GM18508 (cell line): Measurements from ENCODE around the gene CERS6.

Experiments used
- ATAC-seq: cut with Tn5 transposase; IDR thresholded peaks from one replicate; pipeline ENCODE4 v1.9.1; 2021; ENCODE audit warnings: moderate number of reproducible peaks; ENCODE audit not compliant: insufficient read depth, unreplicated experiment

The CERS6 gene

DNA sequence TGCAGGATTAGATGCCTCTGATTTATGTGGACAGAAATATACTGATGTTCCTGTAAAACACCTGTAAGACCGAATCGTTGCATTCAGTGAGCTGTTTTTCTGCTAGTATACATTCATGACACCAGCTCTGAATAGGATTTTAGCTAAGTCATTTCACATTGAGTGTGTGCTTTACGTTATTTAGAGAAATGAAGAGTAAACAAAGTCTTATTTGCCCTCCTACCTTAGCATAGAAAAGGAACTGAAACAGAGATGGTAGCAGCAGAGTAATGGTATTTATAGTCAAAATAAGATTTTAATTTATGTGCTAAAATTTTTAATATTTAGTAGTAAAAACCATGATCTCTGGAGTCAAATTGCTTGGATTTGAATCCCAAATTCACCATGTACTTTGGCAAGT, 168.0 kb downstream of the CERS6 start:
- ATAC-seq: no peak

DNA sequence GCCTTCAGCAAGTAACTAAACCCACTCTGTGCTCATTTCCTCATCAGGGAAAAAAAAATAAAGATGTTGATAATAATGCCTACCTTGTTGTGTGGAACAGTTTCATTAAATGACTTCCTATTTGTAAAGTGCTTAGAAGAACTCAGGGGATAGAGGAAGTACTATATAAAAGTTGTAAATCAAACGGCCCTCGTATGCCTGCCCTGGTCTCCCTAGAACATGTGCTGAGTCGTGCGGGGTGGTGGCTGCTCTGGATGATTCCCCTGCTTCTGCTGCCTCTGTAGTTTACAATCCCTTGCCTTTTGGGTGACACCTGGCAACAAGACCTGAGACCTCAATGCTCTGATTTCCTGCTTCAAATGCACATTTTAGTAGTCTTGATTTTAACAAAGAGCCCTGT, 170.0 kb downstream of the CERS6 start:
- no peak for ATAC-seq

- no peak for ATAC-seq
Observed at GRCh38 chr2:168626647-168627046, 170.6 kb downstream of the CERS6 start.

- no peak for ATAC-seq
Observed at GRCh38 chr2:168632709-168633121, 176.6 kb downstream of the CERS6 start.

DNA sequence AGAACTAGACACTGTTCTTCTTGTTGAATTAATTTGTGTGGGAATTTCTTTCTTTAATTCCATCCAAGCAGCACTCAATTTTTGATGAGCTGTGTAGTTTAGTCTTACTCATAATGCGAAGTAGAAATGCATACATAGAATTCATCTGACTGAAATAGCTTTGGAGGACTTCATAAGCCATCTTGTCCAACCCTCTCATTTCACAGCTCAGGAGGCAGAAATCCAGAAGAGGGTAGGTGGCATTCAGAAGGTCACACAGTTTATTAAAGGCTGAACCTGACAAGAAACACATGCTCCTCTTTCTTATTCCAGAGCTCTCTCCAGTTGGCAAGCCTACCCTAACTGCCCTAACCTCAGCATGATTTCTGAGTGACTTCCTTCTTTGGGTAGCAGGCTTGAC, 177.1 kb downstream of the CERS6 start:
- ATAC-seq: no peak

DNA sequence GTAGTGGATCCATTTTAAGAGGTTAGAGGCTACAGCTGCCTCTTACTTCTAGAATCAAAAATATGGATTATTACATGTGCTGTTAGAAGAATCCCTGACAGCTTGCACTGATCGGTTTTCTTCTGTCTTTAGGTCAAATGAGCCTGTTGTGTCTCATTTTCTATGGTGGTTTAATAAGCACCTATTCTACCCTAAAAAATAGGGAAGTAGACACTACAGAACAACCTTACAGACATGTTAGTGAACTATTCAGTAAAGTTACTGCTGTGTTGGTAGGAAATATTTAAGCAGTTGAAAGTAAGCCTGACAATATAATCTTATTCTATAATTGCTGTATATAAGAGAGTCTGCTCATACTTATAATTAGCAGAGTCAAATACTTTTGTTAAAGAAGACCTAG, 177.8 kb downstream of the CERS6 start:
- ATAC-seq: no peak

DNA sequence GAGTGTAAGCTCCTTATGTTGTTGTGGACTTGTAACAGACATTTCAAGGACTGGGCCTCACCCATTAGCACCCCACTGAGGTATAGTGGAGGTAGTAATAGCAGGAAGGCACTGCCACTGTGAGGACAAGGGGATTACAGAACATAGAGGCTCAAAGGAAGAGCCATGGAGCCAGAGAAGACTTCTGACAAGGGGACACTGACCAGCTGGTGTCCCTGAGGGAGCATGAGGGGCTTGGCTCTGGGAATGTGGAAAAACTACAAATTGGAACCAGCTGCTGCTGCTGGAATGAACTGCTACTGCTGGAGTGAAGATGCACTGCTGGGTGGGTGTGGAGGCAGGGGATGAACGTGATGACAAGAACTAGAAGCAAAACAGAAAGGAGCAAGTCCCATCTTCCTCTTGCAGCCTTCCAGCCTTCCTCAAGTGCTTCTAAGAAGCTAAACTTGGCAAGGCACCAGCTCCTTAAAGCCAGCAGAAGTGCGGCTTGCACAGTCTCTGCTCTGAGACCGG, 179.0 kb downstream of the CERS6 start:
- no peak for ATAC-seq

DNA sequence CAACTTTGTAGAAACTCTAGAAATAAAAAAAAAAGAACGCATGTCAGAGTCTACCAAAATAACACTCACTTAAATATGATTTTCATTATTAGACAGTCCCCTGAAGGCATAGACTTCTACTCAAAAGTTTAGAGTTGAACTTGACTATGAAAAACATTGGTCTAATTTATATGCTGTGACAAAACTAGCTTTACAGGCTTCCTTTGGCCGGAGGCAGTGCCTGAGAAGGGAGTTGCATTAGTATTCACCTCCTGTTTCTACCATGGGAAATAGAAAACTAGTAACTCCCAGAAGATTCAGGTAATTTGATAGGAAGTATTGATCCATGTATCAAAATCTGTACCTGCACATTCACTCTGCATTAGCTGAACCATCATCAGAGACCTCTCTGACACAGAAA, 182.9 kb downstream of the CERS6 start:
- ATAC-seq: no peak

DNA sequence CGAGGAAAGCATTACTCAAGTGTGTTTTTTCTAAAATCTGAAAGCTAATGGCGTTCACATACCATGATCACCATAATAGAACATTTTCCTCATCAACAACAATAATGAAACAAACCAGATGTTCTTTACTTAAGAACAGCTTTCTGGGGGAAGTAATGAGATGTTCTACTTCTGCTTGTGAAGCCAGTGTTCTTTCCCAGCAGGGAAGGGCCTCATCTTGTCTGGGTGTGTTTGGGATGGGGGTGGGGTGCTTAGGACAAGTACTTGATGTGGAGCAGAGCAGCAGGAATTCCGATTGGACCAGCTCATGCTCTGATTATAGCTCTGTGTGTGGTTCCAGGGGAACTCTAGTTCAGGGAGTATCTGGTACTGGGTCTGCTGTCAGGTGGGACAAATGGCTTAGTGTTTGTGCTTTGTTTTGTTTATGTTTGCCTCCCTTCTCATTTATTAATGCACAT, 183.4 kb downstream of the CERS6 start:
- ATAC-seq: no peak

DNA sequence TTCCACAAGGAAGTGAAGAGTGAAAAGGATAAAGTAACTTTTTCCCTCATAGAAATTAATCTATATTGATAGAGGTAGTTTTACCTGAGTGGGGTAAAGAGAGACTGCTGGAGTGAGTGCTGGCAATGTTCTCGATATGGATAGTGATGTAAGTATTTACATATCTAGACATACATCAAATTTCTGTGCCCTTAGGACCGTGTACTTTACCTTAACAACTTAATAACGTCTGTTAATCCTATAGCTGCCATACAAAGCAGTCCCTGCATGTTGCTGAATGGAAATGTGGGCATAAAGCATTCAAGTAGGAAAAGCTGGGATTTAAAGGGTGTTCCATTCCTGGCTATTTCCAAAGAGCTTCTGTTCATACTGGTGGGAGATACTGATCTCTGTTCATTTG, 184.0 kb downstream of the CERS6 start:
- ATAC-seq: no peak

DNA sequence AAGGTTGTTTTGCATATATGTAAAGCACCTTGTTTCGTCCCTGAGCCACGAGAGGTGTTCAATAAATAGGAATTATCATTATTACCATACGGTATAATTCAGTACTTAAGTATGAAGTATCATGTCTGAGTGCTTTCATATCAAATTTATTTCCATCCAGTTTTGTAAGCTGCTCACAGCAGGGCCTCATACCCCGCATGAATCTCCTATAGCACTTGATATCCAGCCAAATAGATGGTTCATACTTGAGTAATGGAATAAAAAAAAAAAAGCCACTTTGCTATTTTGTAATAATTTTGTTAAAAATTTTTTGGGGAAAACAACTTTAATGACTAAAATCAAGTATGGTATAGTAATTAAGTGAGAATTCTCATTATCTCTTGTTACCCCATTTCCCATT, 185.6 kb downstream of the CERS6 start:
- no peak for ATAC-seq

- ATAC-seq: no peak
Observed at GRCh38 chr2:168642873-168643272, 186.8 kb downstream of the CERS6 start.

GRCh38 chr2:168643979-168644378, 187.9 kb downstream of the CERS6 start:
- no peak for ATAC-seq

GRCh38 chr2:168645696-168646338, 189.7 kb downstream of the CERS6 start:
- no peak for ATAC-seq

- ATAC-seq: no peak
Observed at GRCh38 chr2:168649105-168649504, 193.0 kb downstream of the CERS6 start.

GRCh38 chr2:168649562-168649961, 193.5 kb downstream of the CERS6 start:
- ATAC-seq: no peak

DNA sequence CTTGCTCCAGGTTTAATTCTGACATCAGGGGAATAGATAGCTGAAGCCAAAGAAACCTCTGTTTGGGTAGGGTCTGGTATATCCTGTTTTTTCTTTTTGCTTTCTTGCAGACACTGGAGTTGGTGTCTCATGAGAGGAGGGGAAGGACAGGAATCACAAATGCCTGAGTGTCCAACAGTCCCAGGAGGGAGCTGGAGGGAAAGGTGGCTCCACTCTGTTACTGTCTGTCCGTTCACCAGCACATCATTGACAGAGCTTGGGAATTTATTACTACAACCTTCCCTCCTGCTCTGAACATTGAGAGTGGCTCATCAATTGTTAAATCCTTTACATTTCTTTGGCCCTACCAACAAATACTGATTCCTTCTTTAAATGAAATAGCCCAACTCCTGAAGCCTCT, 194.1 kb downstream of the CERS6 start:
- ATAC-seq: no peak

- ATAC-seq: no peak
Observed at GRCh38 chr2:168650781-168651180, 194.7 kb downstream of the CERS6 start.

DNA sequence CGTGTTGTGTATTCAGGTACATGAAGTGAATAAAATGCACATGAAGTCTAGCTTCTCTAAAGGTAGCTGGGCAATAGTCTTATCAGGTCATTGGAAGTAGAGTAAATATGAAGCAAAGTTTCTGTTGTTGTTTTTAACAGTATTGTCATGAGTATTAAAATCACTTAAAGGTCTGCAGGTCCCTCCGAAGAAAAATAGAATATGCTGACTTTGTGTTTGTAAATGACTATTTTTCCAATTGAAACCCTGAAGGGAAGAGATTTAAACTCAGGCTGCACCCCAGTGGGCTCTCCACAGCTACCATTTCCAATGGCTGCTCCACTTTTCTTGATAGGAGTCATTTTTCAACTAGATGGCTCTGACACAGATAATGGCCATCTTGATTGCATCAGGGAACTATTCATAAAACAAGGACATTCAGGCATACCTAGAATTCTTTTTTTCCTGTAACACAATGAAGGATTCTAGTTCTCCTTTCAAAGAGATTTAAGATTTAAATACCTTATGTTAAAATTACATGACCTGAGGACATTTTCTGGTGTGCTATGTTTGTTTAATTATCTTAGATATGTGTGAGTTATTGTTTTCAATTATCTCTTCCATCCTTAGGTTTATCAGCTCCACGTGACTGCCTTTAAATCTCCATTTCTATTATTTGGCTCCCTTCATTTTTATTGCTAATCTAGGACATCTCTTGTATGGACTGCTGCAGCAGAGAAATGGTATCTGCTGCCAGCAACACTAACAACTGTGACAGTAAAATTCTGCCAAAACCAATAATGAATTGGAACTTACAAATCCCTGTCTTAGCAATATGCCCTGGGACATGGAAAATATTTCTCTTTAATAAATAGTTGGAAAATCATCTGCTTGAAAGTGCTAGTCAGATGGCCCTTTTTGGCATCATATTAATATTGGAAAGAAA, 197.2 kb downstream of the CERS6 start:
- ATAC-seq: no peak

DNA sequence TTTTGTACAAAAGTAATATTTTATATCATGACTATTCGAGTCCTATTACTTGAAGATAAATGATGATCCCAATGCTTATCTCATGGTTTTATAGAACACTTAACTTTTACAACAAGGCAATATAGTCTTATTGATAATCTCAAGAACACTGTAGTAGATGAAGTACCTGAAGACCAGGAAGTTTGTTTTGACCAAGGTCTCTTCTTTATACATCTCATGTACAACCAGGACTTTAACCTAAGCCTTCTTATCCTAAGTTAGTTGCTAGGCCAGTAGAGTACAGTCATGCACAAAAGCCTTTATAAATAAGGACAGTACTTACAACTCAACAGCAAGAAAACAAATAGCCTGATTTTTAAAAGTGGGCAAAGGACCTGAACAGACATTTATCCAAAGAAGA, 198.6 kb downstream of the CERS6 start:
- ATAC-seq: no peak

- no peak for ATAC-seq
Observed at GRCh38 chr2:168655207-168655606, 199.1 kb downstream of the CERS6 start.
